GM12864 (cell line): ENCODE results near the gene NELFE.
"Not testable (repeated sequence)": the region's sequence is repeated elsewhere in the genome, so short reads cannot be mapped to it uniquely, and the experiment has no call there.

ENCODE experiments used
- DNase-seq: peaks from one replicate; pipeline ENCODE4 v3.0.0-alpha.2; 2011; ENCODE audit warnings: low read depth
- H3K4me3 ChIP-seq: 2 replicates; pipeline ENCODE4 v1.5.1; 2011; ENCODE audit warnings: mild to moderate bottlenecking, low read depth, low read length, control low read depth
- TF ChIP-seq, protein P1 (sequence below): IDR thresholded peaks from 2 replicates; pipeline ENCODE4 v1.5.1; 2011; ENCODE audit warnings: low read depth, mild to moderate bottlenecking, moderate library complexity, low read length, control low read depth, inconsistent platforms; ENCODE audit errors: missing control alignments

The NELFE gene, protein sequence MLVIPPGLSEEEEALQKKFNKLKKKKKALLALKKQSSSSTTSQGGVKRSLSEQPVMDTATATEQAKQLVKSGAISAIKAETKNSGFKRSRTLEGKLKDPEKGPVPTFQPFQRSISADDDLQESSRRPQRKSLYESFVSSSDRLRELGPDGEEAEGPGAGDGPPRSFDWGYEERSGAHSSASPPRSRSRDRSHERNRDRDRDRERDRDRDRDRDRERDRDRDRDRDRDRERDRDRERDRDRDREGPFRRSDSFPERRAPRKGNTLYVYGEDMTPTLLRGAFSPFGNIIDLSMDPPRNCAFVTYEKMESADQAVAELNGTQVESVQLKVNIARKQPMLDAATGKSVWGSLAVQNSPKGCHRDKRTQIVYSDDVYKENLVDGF

DNA sequence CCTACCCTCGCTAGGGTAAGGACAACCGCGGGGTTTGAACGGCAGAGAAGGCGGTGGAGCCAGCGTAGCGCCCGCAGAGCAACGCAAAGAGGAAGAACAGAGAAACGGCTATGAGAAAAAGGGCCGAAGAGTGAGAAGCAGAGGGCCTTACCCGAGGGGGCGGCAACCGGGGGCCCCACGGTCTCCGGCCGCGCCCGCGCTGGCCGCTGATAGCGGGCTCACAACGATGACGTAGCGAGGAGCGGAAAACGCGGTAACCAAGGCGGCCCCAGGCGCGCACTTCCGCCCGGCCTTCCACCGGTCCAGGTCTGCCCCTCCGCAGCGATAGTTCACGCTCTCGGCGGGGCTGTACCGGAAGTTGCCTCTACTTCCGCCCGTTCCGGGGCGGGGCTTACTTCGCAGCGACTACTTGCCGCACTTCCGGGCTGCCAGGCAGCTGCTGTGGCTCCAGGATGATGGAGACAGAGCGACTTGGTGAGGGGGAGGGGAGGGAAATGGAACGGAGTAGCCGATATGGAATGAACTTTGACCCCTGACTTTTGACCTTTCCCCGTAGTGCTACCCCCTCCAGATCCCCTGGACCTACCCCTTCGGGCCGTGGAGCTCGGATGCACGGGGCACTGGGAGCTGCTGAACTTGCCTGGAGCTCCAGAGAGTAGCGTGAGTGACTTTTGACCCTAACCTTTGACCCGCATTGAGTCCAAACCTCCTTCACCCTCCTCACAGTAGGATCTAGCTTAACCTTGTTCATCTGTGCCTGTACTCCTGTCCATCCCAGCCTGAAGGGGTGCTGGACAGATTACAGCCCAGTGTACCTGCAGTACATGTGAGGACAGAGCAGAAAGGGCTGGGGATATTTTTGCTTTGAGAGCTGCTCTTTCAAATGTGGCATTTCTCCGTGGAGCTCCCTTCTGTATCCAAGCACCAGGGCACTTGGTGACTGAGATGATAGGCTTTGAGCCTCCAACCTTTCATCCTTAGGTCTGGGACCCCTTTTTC is at the start of gene NELFE, which contains the start of gene SKIC2:
NELFE (minus strand) TSS at position 231 of the 999 bp plus-strand sequence. CDS start 525 bp downstream, outside the sequence.
SKIC2 (plus strand) TSS at position 435 of the 999 bp plus-strand sequence; CDS start at position 453, 18 bp downstream.
- peak; percentile 91 for DNase-seq
- TF ChIP-seq, protein P1, sequence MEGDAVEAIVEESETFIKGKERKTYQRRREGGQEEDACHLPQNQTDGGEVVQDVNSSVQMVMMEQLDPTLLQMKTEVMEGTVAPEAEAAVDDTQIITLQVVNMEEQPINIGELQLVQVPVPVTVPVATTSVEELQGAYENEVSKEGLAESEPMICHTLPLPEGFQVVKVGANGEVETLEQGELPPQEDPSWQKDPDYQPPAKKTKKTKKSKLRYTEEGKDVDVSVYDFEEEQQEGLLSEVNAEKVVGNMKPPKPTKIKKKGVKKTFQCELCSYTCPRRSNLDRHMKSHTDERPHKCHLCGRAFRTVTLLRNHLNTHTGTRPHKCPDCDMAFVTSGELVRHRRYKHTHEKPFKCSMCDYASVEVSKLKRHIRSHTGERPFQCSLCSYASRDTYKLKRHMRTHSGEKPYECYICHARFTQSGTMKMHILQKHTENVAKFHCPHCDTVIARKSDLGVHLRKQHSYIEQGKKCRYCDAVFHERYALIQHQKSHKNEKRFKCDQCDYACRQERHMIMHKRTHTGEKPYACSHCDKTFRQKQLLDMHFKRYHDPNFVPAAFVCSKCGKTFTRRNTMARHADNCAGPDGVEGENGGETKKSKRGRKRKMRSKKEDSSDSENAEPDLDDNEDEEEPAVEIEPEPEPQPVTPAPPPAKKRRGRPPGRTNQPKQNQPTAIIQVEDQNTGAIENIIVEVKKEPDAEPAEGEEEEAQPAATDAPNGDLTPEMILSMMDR: no peak
- H3K4me3 ChIP-seq: peak within 1 kb of the TSS; percentile 99

DNA sequence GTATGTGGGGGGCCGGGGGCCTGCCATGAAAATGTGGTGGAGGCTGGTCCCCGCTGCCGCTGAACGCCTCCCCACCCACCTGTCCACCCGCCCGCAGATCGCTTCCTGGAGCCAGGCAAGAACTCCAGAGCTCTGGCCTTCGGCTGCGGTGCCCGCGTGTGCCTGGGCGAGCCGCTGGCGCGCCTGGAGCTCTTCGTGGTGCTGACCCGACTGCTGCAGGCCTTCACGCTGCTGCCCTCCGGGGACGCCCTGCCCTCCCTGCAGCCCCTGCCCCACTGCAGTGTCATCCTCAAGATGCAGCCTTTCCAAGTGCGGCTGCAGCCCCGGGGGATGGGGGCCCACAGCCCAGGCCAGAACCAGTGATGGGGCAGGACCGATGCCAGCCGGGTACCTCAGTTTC is 49.3 kb upstream of the NELFE start:
- H3K4me3 ChIP-seq, DNase-seq: not testable (repeated sequence)

DNA sequence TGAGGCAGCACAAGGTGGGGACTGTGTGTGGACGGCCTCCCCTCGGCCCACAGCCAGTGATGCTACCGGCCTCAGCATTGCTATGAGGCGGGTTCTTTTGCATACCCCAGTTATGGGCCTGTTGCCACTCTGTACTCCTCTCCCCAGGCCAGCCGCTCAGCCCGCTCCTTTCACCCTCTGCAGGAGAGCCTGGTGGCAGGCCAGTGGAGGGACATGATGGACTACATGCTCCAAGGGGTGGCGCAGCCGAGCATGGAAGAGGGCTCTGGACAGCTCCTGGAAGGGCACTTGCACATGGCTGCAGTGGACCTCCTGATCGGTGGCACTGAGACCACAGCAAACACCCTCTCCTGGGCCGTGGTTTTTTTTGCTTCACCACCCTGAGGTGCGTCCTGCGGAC is 48.3 kb upstream of the NELFE start:
- not testable (repeated sequence) for DNase-seq, H3K4me3 ChIP-seq

DNA sequence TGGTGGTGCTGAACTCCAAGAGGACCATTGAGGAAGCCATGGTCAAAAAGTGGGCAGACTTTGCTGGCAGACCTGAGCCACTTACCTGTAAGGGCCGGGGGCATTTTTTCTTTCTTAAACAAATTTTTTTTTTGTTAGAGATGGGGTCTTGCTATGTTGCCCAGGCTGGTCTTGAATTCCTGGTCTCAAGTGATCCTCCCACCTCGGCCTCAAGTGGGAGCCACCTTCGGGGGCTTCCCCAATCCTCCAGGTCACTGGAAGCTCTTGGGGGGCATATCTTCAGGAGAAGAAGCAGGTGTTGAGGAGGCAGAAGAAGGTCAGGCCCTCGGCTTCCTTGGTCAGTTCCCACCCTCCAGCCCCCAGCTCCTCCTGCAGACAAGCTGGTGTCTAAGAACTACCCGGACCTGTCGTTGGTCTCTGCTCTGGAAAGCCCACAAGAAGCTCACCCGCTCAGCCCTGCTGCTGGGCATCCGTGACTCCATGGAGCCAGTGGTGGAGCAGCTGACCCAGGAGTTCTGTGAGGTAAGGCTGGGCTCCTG is 47.3 kb upstream of the NELFE start:
- not testable (repeated sequence) for H3K4me3 ChIP-seq, DNase-seq

DNA sequence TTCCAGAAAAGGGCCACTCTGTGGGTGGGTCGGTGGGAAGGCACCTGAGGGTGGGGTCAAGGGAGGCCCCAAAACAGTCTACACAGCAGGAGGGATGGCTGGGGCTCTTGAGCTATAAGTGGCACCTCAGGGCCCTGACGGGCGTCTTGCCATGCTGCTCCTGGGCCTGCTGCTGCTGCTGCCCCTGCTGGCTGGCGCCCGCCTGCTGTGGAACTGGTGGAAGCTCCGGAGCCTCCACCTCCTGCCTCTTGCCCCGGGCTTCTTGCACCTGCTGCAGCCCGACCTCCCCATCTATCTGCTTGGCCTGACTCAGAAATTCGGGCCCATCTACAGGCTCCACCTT is 46.7 kb upstream of the NELFE start:
- not testable (repeated sequence) for H3K4me3 ChIP-seq, DNase-seq

DNA sequence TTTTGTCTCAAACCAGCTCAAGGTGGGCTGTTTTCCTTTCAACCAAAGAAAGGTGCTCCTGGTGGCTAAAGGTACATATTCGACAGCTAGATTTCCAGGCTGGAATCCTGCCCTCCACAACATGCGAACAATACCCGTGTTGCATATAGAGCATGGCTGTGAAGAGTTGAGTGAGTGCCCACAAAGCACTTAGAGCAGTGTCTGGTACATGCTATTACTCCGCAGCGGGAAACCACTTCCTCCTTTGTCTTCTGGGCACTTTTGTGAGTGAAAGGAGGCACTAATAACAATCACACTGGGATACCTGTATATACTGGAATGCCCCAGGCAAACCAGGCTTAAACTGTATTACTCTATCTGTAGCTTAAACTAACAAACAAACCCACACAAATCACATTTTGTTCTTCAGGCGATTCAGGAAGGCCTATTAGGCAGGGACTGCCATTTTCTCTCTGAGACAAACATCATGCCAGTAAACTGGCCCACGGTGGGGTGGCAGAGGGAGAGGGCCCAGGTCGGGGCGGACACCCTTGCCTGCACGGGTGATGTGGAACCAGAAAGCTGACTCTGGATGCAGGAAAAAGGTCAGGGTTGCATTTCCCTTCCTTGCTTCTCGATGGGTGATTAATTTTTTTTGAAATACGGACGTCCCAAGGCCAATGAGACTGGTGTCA is 46.2 kb upstream of the NELFE start:
- not testable (repeated sequence) for H3K4me3 ChIP-seq, DNase-seq

DNA sequence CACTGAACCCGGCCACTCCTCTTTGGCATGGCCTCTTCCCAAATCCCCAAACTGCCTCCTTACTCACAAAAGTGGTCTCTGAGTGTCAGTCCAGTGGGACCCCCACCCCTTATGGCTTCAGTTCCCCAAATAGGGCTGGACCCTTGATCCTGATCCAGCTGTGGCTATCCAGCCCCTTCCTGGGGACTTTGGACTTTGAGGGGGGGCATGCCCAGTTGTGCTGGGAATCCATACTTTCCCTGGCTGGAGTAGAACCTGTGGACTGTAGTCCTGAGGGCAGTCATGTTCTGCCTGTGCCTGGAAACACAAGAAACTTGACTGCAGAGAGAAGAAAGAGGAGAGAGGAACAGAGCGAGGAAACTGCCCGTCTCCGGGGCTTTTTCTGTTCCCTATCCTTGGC is 45.6 kb upstream of the NELFE start:
- not testable (repeated sequence) for DNase-seq, H3K4me3 ChIP-seq

DNA sequence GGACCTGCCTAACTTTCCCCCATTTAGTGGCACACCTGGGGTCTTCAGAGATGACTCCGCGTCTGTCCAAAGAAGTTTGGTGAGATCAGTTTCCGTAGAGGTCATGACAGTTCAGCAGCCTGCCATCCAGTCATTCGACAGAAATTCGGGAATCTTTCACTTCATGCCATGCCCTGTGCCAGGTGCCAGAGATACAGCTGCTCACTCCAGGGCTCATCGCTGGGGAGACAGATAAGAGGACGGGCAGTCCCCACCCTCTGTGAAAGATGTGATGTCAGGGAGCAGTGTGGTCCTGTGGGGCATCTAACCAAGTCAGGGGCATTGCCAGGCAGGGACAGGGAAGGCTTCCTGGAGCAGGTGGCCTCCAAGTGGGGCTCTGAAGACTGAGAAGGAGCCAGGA is 44.5 kb upstream of the NELFE start:
- not testable (repeated sequence) for DNase-seq, H3K4me3 ChIP-seq

DNA sequence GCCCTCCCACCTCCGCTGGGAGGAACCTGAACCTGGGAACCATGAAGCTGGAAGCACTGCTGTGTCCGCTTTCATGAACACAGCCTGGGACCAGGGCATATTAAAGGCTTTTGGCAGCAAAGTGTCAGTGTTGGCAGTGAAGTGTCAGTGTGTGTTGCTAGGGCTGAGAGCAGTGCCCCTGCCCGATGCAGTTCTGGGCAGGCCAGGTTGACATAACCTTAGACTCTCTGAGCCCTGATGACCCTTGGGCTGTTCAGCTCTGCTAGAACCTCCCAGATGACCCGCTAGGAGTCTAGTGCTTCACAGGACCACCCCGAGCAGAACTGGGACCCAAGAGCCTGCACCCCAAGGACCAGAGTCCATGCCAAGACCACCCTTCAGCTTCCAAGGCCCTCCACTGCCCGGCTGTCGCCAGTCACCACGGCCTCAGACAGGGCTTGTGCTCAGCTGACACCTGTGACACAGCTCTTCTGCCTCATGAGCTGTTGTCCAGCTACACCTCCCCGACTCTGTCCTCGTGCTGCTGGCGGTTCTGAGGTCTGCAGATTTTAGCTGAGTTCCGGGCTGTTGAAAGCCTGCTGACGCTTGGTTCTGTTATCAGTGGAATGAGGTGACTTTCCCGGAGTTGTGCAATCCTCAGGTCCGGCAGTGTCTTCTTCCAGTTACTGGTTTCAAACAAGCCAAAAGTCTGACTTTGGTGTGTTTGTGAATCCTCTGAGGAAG is 43.9 kb upstream of the NELFE start:
- H3K4me3 ChIP-seq, DNase-seq: not testable (repeated sequence)

DNA sequence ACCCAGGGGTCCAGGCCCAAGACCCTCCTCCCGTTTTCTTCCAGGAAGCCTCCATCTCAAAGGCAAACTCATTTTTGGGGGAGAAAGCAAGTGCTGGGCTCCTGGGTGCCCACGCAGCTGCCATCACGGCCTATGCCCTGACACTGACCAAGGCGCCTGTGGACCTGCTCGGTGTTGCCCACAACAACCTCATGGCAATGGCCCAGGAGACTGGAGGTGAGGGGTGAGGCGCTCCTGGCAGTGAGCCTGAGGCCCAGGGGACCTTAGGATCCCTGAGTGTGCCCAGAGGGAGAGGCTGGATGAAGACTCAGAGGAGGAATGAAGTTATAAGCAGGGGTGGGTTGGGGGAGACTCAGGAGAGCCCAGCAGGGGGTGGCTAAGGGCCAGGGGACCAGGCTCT is 37.6 kb upstream of the NELFE start:
- H3K4me3 ChIP-seq, DNase-seq: not testable (repeated sequence)

DNA sequence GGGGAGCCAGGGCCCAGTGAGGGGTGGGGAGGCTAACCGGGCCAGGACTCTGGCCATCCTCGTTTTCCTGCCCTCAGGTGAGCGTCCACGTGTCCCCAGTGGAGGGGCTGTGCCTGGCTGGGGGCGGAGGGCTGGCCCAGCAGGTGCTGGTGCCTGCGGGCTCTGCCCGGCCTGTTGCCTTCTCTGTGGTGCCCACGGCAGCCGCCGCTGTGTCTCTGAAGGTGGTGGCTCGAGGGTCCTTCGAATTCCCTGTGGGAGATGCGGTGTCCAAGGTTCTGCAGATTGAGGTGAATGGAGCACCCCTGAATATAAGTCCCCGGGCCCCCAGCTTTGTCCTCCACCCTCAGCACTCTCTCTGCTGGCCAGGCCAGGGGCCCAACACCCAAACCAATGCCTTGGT is 35.6 kb upstream of the NELFE start:
- not testable (repeated sequence) for DNase-seq, H3K4me3 ChIP-seq

DNA sequence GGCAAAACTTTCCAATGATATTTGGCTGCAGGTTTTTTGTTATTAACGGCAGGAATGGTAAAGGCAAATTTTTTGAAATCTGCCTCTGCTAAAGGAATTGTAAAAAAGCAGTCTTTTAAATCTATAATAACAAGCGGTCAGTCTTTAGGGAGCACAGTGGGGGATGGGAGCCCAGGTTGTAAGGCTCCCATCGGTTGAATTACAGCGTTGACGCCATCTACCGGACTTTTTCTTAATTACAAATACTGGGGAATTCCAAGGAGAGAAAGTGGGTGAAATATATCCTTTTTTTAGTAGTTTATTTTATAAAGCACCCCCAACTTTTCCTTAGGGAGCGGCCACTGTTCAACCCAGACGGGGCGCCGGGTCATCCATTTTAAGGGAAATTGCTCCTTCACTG is 30.6 kb upstream of the NELFE start:
- not testable (repeated sequence) for H3K4me3 ChIP-seq, DNase-seq

DNA sequence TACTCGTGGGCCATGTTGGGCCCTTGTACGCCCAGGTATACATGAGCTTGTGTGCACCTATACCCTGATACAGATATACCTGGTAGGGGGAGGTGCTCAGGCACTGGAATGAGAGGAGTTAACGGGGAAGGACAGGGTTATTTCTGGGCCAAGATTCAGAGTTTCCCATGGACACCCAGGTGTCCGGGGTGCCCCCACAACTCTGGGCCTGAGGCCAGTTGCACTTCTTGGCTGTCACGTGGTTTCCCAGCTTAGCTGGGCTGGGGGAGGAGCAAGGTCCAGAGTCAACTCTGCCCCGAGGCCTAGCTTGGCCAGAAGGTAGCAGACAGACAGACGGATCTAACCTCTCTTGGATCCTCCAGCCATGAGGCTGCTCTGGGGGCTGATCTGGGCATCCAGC is 23.0 kb upstream of the NELFE start, which contains the start of gene C4A:
C4A (plus strand) TSS at position 314 of the 400 bp plus-strand sequence; CDS start at position 365, 51 bp downstream.
- DNase-seq, H3K4me3 ChIP-seq: not testable (repeated sequence)

DNA sequence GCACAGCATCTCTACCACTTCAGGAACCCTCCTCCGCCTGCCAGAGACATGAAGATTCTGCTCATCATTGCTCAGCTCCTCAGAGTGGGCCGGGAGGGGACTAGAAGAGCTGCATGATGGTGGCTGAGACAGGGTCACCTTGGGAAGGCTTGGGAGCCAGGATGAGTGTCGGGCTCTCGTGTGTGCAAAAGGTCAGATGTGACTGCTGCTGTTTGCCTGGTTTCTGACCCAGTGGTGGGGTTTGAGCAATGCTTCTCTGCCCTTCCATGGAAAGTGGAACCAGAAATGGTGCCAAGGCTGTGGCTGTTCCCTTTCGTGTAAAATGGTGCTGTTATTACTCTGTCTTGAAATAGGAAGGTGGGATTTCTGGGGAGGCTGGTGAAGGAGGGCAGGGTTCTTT is 22.2 kb upstream of the NELFE start:
- DNase-seq, H3K4me3 ChIP-seq: not testable (repeated sequence)

DNA sequence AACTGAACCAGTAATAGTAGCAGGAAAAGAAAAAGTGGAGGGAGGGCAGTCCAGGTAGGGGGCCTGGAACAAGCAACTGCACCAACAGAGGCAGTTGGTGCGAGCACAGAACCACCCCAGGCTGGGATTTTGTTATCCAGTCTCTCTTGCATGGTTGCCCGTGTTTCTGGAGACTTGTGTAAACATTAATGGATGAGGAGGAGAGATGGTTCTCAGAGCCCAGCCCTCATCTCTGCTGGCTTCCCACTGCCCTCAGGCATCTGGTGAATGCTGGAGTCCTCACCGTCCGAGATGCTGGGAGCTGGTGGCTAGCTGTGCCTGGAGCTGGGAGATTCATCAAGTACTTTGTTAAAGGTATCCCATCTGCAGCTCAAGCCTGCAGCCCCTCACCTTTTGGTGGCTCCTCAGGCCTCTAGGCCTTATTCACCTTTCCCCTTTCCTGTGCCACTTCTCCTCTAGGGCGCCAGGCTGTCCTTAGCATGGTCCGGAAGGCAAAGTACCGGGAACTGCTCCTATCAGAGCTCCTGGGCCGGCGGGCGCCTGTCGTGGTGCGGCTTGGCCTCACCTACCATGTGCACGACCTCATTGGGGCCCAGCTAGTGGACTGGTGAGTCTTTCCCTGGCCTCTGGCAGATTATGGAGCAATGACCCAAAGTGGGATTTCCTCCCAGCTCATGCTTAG is 21.6 kb upstream of the NELFE start:
- not testable (repeated sequence) for DNase-seq, H3K4me3 ChIP-seq
